ENCODE data around the gene UPK3BL1.
"Not testable (repeated sequence)": the region's sequence is repeated elsewhere in the genome, so short reads cannot be mapped to it uniquely, and the experiment has no call there.

Gene UPK3BL1

DNA sequence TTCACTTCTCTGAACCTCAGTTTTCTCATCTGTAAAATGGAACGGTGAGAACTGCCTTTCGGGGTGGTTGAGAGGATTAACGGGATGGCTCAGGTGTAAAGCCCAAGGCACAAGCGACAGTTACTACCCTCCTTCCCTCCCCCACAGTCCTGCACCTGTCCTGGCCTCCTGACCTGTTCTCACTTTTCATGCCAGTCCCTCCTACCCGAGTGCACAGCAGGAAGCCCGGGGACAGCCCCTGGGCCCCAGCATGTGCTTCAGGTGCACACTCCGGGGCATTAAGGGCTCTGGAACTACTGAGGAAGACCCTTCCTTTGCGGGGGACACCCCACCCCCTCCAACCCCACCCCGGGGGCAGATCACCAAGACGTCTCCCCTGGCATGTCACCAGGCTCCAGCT, 26.7 kb downstream of the UPK3BL1 start:
- not testable (repeated sequence) for H4K91ac ChIP-seq (ENCODE audit: low read length); H2AK5ac ChIP-seq (ENCODE audit: low read length, severe bottlenecking); H3K4ac ChIP-seq (ENCODE audit: low read depth in 1 of 2, low read length in 2 of 2); H2BK15ac ChIP-seq (ENCODE audit: low read depth, poor library complexity, severe bottlenecking); H2BK120ac ChIP-seq (ENCODE audit: low read depth, low read length); H3K4me2 ChIP-seq (ENCODE audit: low read length, poor library complexity, severe bottlenecking); H3K14ac ChIP-seq (ENCODE audit: low read length in 2 of 2); H3K23ac ChIP-seq (ENCODE audit: low read length in 2 of 2); H3K4me1 ChIP-seq (ENCODE audit: control insufficient read depth, insufficient read depth, low read depth, low read length); DNase-seq; H3K9ac ChIP-seq (ENCODE audit: low read length); H2BK5ac ChIP-seq (ENCODE audit: low read depth, low read length, poor library complexity, severe bottlenecking); H2AFZ ChIP-seq (ENCODE audit: low read depth, low read length); H3K27me3 ChIP-seq (ENCODE audit: control insufficient read depth in 1 of 2, insufficient read depth in 1 of 2, low read length in 2 of 2); H4K8ac ChIP-seq (ENCODE audit: low read length); H3K4me3 ChIP-seq (ENCODE audit: insufficient read depth in 1 of 2, low read depth in 1 of 2, low read length in 2 of 2); H3K9me3 ChIP-seq (ENCODE audit: control insufficient read depth, low read length); H3K27ac ChIP-seq (ENCODE audit: low read length, poor library complexity, severe bottlenecking); H2BK12ac ChIP-seq (ENCODE audit: low read length in 2 of 2); H3K18ac ChIP-seq (ENCODE audit: low read depth in 1 of 2, low read length in 2 of 2); H3K36me3 ChIP-seq (ENCODE audit: control insufficient read depth in 1 of 2, insufficient read depth in 2 of 2, low read depth in 1 of 2, low read length in 2 of 2); H3K79me1 ChIP-seq (replicated peaks; ENCODE audit: low read length, poor library complexity, severe bottlenecking)
- no CpG with 5 or more reads among the region's 10 CpGs for WGBS

DNA sequence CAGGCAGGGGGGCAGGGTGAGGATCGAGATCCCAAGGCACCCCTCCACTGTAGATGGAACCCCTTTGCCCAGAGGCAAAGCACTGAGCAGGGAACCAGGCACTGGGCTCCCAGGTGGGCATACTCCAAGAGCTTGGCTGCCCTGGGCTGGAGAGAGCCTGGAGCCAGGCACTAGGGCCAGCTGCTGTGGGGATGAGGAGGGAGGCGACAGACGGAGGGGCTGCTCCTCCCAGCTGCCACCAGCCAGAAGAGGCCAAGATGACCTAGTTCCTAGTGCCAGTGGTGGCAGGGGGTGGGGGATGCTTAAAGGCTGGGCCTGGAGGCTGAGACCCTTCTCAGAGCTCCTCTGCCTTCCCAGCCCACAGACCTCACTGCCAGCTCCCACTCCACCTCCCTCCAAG, 27.7 kb downstream of the UPK3BL1 start:
- H3K27ac ChIP-seq (ENCODE audit: low read length, poor library complexity, severe bottlenecking); DNase-seq; H3K4me1 ChIP-seq (ENCODE audit: control insufficient read depth, insufficient read depth, low read depth, low read length); H2AFZ ChIP-seq (ENCODE audit: low read depth, low read length); H2BK5ac ChIP-seq (ENCODE audit: low read depth, low read length, poor library complexity, severe bottlenecking); H2BK12ac ChIP-seq (ENCODE audit: low read length in 2 of 2); H4K8ac ChIP-seq (ENCODE audit: low read length); H3K9me3 ChIP-seq (ENCODE audit: control insufficient read depth, low read length); H3K23ac ChIP-seq (ENCODE audit: low read length in 2 of 2); H3K9ac ChIP-seq (ENCODE audit: low read length); H3K36me3 ChIP-seq (ENCODE audit: control insufficient read depth in 1 of 2, insufficient read depth in 2 of 2, low read depth in 1 of 2, low read length in 2 of 2); H4K91ac ChIP-seq (ENCODE audit: low read length); H2BK120ac ChIP-seq (ENCODE audit: low read depth, low read length); H3K14ac ChIP-seq (ENCODE audit: low read length in 2 of 2); H3K4me2 ChIP-seq (ENCODE audit: low read length, poor library complexity, severe bottlenecking); H3K4ac ChIP-seq (ENCODE audit: low read depth in 1 of 2, low read length in 2 of 2); H2AK5ac ChIP-seq (ENCODE audit: low read length, severe bottlenecking); H3K4me3 ChIP-seq (ENCODE audit: insufficient read depth in 1 of 2, low read depth in 1 of 2, low read length in 2 of 2); H3K79me1 ChIP-seq (replicated peaks; ENCODE audit: low read length, poor library complexity, severe bottlenecking); H3K27me3 ChIP-seq (ENCODE audit: control insufficient read depth in 1 of 2, insufficient read depth in 1 of 2, low read length in 2 of 2); H2BK15ac ChIP-seq (ENCODE audit: low read depth, poor library complexity, severe bottlenecking); H3K18ac ChIP-seq (ENCODE audit: low read depth in 1 of 2, low read length in 2 of 2): not testable (repeated sequence)
- no CpG with 5 or more reads among the region's 3 CpGs for WGBS

DNA sequence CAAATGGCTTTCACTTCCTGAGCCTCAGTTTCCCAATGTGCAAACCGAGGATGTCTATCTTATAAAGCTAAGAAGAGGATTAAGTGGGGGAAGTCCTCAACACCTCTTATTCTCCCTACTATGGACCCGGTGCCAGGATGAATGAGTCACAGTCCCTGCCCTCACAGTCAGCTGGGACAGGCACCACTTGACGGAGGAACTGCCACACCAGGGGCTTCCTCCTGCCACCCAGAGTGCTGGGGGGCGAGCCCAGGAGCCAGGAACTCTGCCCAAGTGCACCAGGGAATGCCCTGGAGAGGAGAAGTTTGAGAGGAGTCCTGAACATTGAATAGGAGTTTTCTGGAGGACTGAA, 28.3 kb downstream of the UPK3BL1 start:
- not testable (repeated sequence) for H2BK15ac ChIP-seq (ENCODE audit: low read depth, poor library complexity, severe bottlenecking); H2BK120ac ChIP-seq (ENCODE audit: low read depth, low read length); H3K36me3 ChIP-seq (ENCODE audit: control insufficient read depth in 1 of 2, insufficient read depth in 2 of 2, low read depth in 1 of 2, low read length in 2 of 2); H3K9ac ChIP-seq (ENCODE audit: low read length); H3K4me2 ChIP-seq (ENCODE audit: low read length, poor library complexity, severe bottlenecking); H2BK12ac ChIP-seq (ENCODE audit: low read length in 2 of 2); DNase-seq; H2BK5ac ChIP-seq (ENCODE audit: low read depth, low read length, poor library complexity, severe bottlenecking); H4K8ac ChIP-seq (ENCODE audit: low read length); H3K27me3 ChIP-seq (ENCODE audit: control insufficient read depth in 1 of 2, insufficient read depth in 1 of 2, low read length in 2 of 2); H3K27ac ChIP-seq (ENCODE audit: low read length, poor library complexity, severe bottlenecking); H3K9me3 ChIP-seq (ENCODE audit: control insufficient read depth, low read length); H2AK5ac ChIP-seq (ENCODE audit: low read length, severe bottlenecking); H4K91ac ChIP-seq (ENCODE audit: low read length); H2AFZ ChIP-seq (ENCODE audit: low read depth, low read length); H3K4ac ChIP-seq (ENCODE audit: low read depth in 1 of 2, low read length in 2 of 2); H3K79me1 ChIP-seq (replicated peaks; ENCODE audit: low read length, poor library complexity, severe bottlenecking); H3K18ac ChIP-seq (ENCODE audit: low read depth in 1 of 2, low read length in 2 of 2); H3K4me1 ChIP-seq (ENCODE audit: control insufficient read depth, insufficient read depth, low read depth, low read length); H3K23ac ChIP-seq (ENCODE audit: low read length in 2 of 2); H3K14ac ChIP-seq (ENCODE audit: low read length in 2 of 2); H3K4me3 ChIP-seq (ENCODE audit: insufficient read depth in 1 of 2, low read depth in 1 of 2, low read length in 2 of 2)
- no CpG with 5 or more reads among the region's 4 CpGs for WGBS

DNA sequence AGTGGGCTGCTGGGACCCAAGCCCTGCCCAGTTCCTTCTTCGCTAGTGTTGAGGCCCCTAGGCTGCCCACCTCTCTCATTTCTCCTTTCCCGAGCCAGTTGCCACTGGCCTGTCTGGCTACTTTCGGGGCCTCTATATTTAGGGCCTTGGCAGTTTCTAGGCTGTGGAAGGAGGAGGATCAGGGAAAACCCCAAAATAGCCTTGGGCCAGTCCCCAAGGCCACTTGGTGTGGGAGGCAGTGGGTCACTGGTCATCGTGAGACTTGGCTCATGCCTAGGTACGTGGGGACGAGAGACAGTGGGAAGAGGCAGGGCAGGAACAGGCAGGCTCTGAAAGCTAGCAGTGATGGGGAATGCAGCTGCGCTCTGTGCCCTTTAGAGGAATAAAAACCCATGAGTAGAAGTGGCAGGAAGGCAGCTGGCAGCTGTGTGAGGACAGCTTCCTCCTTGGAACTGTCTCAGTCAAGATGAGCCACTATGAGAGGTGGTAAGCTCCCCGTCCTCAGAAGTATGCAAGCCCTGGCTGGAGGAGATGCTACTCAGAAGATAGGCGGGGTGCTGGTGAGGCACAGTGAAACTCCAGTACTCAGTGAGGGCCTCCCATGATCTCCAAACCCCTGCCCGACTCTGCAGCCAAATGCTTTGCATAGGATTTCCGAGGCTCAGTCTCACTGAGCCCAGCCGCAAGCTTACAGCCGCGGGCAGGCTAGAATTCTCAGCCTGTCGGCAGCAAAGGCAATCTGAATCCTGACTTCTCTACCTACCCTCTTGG, 28.8 kb downstream of the UPK3BL1 start:
- not testable (repeated sequence) for H4K91ac ChIP-seq (ENCODE audit: low read length); H2BK15ac ChIP-seq (ENCODE audit: low read depth, poor library complexity, severe bottlenecking); H3K27me3 ChIP-seq (ENCODE audit: control insufficient read depth in 1 of 2, insufficient read depth in 1 of 2, low read length in 2 of 2); H2AK5ac ChIP-seq (ENCODE audit: low read length, severe bottlenecking); H2AFZ ChIP-seq (ENCODE audit: low read depth, low read length); H2BK120ac ChIP-seq (ENCODE audit: low read depth, low read length); H3K9ac ChIP-seq (ENCODE audit: low read length); H4K8ac ChIP-seq (ENCODE audit: low read length); H3K4me1 ChIP-seq (ENCODE audit: control insufficient read depth, insufficient read depth, low read depth, low read length); H3K18ac ChIP-seq (ENCODE audit: low read depth in 1 of 2, low read length in 2 of 2); H2BK5ac ChIP-seq (ENCODE audit: low read depth, low read length, poor library complexity, severe bottlenecking); H2BK12ac ChIP-seq (ENCODE audit: low read length in 2 of 2); H3K4me2 ChIP-seq (ENCODE audit: low read length, poor library complexity, severe bottlenecking); H3K4me3 ChIP-seq (ENCODE audit: insufficient read depth in 1 of 2, low read depth in 1 of 2, low read length in 2 of 2); H3K4ac ChIP-seq (ENCODE audit: low read depth in 1 of 2, low read length in 2 of 2); H3K79me1 ChIP-seq (replicated peaks; ENCODE audit: low read length, poor library complexity, severe bottlenecking); H3K14ac ChIP-seq (ENCODE audit: low read length in 2 of 2); H3K23ac ChIP-seq (ENCODE audit: low read length in 2 of 2); H3K36me3 ChIP-seq (ENCODE audit: control insufficient read depth in 1 of 2, insufficient read depth in 2 of 2, low read depth in 1 of 2, low read length in 2 of 2); H3K9me3 ChIP-seq (ENCODE audit: control insufficient read depth, low read length); H3K27ac ChIP-seq (ENCODE audit: low read length, poor library complexity, severe bottlenecking); DNase-seq
- WGBS, result no CpG with 5 or more reads among the region's 15 CpGs

Measured in mesenchymal stem cell (in vitro differentiated cells and primary cell).